ENCODE data around the gene ZNF511.

ZNF511 gene

DNA sequence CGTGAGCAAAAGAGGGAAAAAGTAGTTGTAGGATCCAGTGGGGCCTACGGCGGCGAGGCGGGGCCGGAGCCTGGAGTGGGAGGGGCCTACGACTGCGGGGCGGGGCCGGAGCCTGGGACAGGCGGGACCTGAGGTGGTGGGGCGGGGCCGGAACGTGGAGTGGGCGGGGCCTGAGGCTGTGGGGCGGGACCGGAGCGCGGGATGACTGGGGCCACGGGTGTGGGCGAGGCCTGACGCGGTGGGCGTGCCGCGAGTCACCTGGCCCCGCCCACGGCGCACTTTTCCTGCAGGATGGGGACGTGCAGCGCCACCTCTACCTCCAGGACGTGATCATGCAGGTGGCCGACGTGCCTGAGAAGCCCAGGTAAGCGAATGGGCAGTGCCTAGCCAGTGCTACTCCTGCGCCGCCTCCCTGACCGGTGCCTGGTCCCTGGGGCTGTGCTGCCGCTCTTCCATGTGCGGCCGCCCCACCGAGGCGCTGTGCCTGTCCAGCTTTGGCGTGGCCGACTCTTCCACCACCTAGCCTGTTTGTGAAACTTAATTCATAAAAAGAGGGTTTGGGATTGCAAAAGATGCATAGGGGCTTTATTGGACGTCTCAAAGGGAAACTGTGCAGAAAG, 496 bp downstream of the ZNF511 start:
- Histone ChIP-seq H2AFZ (ENCODE audit: low read length) (no peak overlapping the region), H3K27me3 (ENCODE audit: insufficient read depth, low read length) (no peaks in the 10 kb centered on the region), H4K20me1 (ENCODE audit: insufficient read depth, low read length) (no peaks in the 10 kb centered on the region), H3F3A (ENCODE audit: insufficient read depth, low read length) (no peaks in the 10 kb centered on the region), H3K79me2 (ENCODE audit: insufficient read depth, low read length) (no peaks in the 10 kb centered on the region; the same call in 1 of the 2 replicates), H3K4me2 (ENCODE audit: low read length) (peak overlapping the region; percentile 95), H3K36me3 (ENCODE audit: insufficient read depth, low read length) (peaks cover 36% of the 10 kb centered on the region), H3K4me1 (ENCODE audit: insufficient read depth, low read length, severe bottlenecking) (peaks cover 29% of the 10 kb centered on the region), H3K4me3 (ENCODE audit: low read depth, low read length, poor library complexity, severe bottlenecking) (peak overlapping the region; percentile 87), H3K9me3 (ENCODE audit: low read length) (no peaks in the 10 kb centered on the region), H3K27ac (ENCODE audit: low read depth, low read length, poor library complexity, severe bottlenecking) (peak overlapping the region; percentile 38), H3K9me2 (ENCODE audit: low read depth, low read length) (no peaks in the 10 kb centered on the region), H3K9ac (ENCODE audit: low read length) (peak overlapping the region; percentile 71)
- TF ChIP-seq EZH2 (IDR thresholded peaks at IDR 0.05; ENCODE audit: borderline replicate concordance, low read length) (no peak), CTCF (IDR thresholded peaks at IDR 0.05; ENCODE audit: low read length) (no peak)

DNA sequence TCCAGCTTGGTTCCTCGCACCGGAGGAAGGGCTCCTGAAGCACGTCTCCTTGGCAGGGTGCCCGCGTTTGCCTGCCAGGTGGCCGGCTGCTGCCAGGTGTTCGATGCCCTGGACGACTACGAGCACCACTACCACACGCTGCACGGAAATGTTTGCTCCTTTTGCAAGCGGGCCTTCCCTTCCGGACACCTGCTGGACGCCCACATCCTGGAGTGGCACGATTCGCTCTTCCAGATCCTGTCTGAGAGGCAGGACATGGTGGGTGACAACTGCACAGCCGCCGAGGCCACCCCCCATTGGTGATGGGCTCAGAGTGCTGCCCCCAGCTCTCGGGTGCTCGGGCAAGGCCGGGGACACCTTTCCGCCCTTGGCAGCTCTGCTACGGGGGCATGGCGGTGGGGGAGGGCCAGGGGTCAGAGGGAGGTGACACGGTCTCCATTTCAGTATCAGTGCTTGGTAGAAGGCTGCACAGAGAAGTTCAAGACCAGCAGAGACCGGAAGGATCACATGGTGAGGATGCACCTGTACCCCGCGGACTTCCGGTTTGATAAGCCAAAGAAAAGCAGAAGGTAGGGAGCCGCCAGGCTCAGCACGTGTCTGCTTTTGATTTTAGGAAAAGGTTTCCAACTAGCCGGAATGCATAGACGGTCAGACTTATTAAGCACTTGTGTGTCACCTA, 1.1 kb downstream of the ZNF511 start:
- Histone ChIP-seq H2AFZ (ENCODE audit: low read length) (no peak overlapping the region), H3K4me1 (ENCODE audit: insufficient read depth, low read length, severe bottlenecking) (peaks cover 35% of the 10 kb centered on the region), H3K9me2 (ENCODE audit: low read depth, low read length) (no peaks in the 10 kb centered on the region), H3K79me2 (ENCODE audit: insufficient read depth, low read length) (no peaks in the 10 kb centered on the region; the same call in 1 of the 2 replicates), H4K20me1 (ENCODE audit: insufficient read depth, low read length) (no peaks in the 10 kb centered on the region), H3F3A (ENCODE audit: insufficient read depth, low read length) (no peaks in the 10 kb centered on the region), H3K9me3 (ENCODE audit: low read length) (no peaks in the 10 kb centered on the region), H3K27ac (ENCODE audit: low read depth, low read length, poor library complexity, severe bottlenecking) (no peak overlapping the region), H3K36me3 (ENCODE audit: insufficient read depth, low read length) (peaks cover 36% of the 10 kb centered on the region), H3K4me3 (ENCODE audit: low read depth, low read length, poor library complexity, severe bottlenecking) (no peak overlapping the region), H3K4me2 (ENCODE audit: low read length) (peak overlapping the region; percentile 54; the same call in 1 of the 2 replicates), H3K27me3 (ENCODE audit: insufficient read depth, low read length) (no peaks in the 10 kb centered on the region), H3K9ac (ENCODE audit: low read length) (no peak overlapping the region)
- TF ChIP-seq EZH2 (IDR thresholded peaks at IDR 0.05; ENCODE audit: borderline replicate concordance, low read length): no peak
- TF ChIP-seq CTCF (IDR thresholded peaks at IDR 0.05; ENCODE audit: low read length): no peak

- H3K4me3 ChIP-seq (ENCODE audit: low read depth, low read length, poor library complexity, severe bottlenecking): no peak overlapping the region
Observed at GRCh38 chr10:133310399-133310755, 1.7 kb downstream of the ZNF511 start.

More at GRCh38 chr10:133310399-133310755, 1.7 kb downstream of the ZNF511 start:
- H3K4me2 ChIP-seq (ENCODE audit: low read length): no peak overlapping the region
- H3K79me2 ChIP-seq (ENCODE audit: insufficient read depth, low read length): no peaks in the 10 kb centered on the region; the same call in 1 of the 2 replicates
- H4K20me1 ChIP-seq (ENCODE audit: insufficient read depth, low read length): no peaks in the 10 kb centered on the region
- no peaks in the 10 kb centered on the region for H3F3A ChIP-seq (ENCODE audit: insufficient read depth, low read length)
- H3K27ac ChIP-seq (ENCODE audit: low read depth, low read length, poor library complexity, severe bottlenecking): no peak overlapping the region
- no peak overlapping the region for H2AFZ ChIP-seq (ENCODE audit: low read length)
- TF ChIP-seq CTCF (IDR thresholded peaks at IDR 0.05; ENCODE audit: low read length): no peak
- TF ChIP-seq EZH2 (IDR thresholded peaks at IDR 0.05; ENCODE audit: borderline replicate concordance, low read length): no peak
- no peaks in the 10 kb centered on the region for H3K9me3 ChIP-seq (ENCODE audit: low read length)
- no peak overlapping the region for H3K9ac ChIP-seq (ENCODE audit: low read length)
- peaks cover 34% of the 10 kb centered on the region for H3K4me1 ChIP-seq (ENCODE audit: insufficient read depth, low read length, severe bottlenecking)
- peaks cover 36% of the 10 kb centered on the region for H3K36me3 ChIP-seq (ENCODE audit: insufficient read depth, low read length)
- H3K9me2 ChIP-seq (ENCODE audit: low read depth, low read length): no peaks in the 10 kb centered on the region
- H3K27me3 ChIP-seq (ENCODE audit: insufficient read depth, low read length): no peaks in the 10 kb centered on the region

Data from OCI-LY1 (cell line).